GM21515 (cell line): ENCODE results near the gene RRM1.
"Not testable (repeated sequence)": the region's sequence is repeated elsewhere in the genome, so short reads cannot be mapped to it uniquely, and the experiment has no call there.

Experiments used
- ATAC-seq: cut with Tn5 transposase; IDR thresholded peaks from one replicate; pipeline ENCODE4 v1.9.1; 2021; ENCODE audit not compliant: unreplicated experiment

The RRM1 gene

GRCh38 chr11:4134806-4135205 lies 40.2 kb downstream of the RRM1 start:
- ATAC-seq, result no peak

- no peak for ATAC-seq
Observed at GRCh38 chr11:4138497-4138896, 43.9 kb downstream of the RRM1 start.

- ATAC-seq, result no peak
Observed at GRCh38 chr11:4140067-4140636, 45.6 kb downstream of the RRM1 start.

- ATAC-seq, result no peak
Observed at GRCh38 chr11:4146070-4146771, 51.6 kb downstream of the RRM1 start.

- no peak for ATAC-seq
Observed at GRCh38 chr11:4146772-4147098, 52.1 kb downstream of the RRM1 start.

- no peak for ATAC-seq
Observed at GRCh38 chr11:4154503-4154902, 59.9 kb downstream of the RRM1 start.

DNA sequence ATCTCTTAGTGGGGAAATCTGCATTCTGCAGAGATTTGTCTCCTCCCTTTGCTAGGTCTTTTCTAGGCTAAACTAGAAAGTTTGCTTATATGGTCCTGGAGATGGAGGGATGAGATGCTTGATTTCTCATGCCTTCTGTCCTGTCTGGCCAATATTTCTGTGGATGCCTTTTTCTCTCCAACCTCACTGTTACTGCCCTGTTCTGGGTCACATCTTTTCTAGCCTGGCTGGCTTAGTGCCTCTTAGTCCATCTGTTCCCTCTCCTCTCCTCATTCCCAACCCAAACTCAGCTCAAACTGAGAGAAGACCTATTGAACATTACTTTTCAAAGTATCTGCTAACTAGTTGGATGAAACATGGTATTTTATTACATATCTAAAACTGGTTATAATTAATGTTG lies 62.0 kb downstream of the RRM1 start:
- no peak for ATAC-seq

GRCh38 chr11:4158818-4159217 lies 64.2 kb downstream of the RRM1 start:
- ATAC-seq, result not testable (repeated sequence)

GRCh38 chr11:4161305-4161704 lies 66.7 kb downstream of the RRM1 start:
- ATAC-seq, result no peak

DNA sequence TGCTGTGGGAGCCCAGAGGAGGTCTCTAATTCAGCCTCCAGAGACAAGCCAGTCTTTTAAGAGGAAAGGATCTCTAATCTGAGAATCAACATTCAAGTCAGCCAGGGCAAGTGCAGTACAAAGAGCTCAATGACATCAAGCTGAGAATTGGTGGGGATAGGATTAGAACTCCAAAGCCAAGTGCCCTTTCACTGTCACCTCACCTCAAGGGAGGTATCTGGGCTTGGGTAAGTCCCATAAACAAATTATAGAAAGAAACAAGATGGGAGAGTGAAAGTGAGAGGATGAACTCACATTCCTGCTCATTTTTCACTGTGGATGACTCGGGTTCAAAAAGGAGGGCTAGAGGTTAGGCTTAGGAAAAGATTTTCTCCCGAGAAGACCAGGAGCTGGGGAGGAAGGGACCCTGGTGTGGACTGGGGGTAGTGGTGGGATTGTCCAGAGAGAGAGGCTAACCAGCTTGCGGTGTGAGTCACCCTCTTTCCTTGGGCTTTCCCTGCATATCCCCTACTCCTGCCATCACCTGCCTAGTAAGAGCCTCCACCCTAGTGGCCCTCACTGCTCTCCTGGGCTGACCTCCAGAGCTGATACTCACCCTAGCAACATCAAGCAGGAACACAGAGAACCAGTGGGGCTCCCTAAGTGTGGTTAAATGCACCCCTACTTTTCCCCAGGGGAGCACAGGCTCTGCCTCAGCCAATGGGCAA lies 70.4 kb downstream of the RRM1 start:
- no peak for ATAC-seq

DNA sequence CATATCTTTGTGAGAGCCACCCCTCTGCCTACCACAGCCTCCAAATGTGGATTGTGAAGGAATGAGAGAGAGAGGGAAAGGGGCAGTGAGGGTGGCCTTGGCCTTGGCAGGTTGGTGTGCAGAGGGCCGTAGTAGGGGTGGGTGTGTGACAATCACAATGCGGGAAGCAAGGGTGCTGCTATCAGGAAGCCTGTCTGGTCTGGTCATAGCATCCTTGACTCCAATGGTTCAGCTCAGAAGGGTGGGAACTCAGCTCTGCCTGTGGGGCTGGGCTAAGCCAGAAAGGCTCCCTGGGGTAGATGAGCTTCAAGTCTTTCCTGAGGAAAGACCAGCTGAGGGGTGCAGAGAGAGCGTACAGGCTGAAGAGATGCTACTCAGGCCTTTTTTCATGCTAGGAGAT lies 72.7 kb downstream of the RRM1 start:
- no peak for ATAC-seq

- ATAC-seq, result no peak
Observed at GRCh38 chr11:4167758-4168157, 73.2 kb downstream of the RRM1 start.

GRCh38 chr11:4175620-4176350 lies 81.2 kb downstream of the RRM1 start:
- not testable (repeated sequence) for ATAC-seq

DNA sequence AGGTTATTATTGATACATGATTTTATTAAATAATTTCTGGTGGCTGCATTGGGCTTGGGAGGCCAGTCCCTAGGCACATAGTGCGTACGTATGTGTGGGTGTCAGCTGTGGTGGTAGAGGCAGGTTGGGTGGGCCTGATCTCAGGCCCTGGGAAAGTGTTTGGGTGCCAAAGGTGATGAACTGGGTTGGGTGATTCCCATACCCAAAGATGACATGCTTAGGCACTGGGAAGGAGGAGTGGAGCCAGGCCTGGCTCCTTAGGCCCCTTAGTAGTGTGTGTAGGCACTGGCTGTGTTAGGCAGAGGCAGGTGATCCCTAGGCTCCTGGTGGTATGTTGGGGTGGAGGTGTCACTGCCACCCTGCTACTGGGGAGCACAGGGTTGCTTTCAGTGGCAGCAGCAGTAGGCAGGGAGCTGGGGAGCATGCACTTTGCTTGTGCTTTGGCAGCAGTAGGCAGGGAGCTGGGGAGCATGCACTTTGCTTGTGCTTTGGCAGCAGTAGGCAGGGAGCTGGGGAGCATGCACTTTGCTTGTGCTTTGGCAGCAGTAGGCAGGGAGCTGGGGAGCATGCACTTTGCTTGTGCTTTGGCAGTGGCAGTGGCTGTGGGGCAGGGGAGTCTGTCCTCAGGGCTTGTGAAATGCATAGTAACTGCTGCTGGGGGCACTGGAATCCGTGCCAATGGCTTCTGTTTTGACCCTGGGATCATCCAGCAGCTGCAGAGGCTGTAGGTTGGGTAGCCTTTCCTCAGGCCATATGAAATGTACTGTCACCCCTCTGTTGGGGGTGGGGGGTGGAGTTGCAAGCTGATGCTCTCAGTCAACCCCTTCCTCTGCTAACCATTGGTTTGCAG lies 84.4 kb downstream of the RRM1 start:
- ATAC-seq, result no peak

DNA sequence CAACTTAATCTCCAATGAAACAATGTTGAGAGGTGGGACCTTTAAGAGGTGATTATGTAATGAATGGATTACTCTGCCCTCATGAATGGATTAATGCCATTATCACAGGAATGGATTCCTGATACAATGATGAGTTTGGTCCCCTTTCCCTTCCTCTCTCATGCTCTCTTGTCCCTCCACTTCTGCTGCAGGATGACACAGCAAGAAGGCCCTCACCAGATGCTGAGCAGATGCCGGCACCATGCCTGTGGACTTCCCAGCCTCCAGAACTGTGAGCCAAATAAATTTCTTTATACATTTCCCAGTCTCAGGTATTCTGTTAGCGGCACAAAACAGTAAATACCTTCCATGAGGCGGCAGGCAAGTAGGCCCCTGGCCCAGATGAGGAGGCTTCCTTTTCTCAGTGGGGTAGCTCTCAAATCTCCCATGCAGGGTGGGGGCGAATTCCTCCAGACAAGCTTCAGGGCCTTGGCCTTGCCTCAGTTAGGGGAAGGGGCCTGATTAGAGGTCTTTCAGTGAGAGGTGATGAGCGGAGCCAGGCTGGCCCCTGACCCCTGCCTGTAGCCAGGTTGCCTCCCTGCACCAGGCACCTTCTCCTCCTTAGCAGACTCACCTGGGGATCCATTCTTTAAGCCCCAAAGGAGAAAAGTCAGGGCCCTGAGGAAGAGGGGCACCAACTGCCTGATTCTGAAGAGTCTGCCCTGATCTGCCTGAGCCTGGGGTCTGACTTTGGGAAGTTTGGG lies 86.0 kb downstream of the RRM1 start:
- ATAC-seq, result no peak

DNA sequence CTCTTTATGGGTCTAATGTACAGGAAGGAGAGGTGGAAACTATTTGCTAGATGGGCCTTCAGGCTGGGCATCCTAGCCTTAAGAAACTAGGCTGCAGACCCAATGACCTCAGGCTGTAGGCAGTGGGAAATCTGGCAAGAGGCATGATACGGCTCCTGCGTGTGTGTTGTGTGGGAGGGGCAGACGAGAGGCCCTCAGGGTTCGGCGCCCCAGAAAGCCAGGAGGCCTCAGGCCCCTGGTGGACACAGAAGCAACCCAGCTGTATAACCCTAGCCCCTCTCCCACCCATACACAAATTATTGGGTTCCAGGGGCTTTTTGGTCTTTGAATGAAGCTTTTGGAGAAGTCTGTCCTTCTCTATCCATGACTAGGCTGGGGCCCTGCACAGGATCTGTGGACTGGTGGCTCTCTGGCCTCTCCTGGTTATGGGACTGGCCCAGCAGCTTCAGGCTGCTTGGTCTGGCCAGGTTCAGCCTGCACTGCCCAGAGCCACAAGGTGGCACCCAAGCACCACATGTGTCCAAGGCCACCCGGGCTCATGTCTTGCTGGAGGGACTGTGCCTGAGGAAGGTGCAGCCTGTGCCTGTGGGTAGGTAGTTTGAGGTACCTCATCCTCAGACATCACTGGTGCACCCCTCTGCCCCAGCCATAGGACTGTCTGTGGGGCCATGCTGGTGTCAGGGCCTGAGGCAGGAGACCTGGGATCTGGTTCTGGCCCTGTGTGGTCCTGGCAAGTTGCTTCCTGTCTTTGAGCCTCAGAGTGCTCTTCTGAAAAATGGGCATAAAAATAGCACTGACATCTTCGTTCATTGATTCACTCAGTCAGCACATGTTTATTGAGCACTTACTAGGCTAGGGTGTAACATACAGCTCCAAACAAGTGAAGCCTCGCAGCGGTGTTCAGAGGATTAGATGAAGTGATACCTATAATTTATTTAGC lies 87.5 kb downstream of the RRM1 start:
- peak; percentile 74 for ATAC-seq

- ATAC-seq, result no peak
Observed at GRCh38 chr11:4183410-4184057, 88.9 kb downstream of the RRM1 start.

DNA sequence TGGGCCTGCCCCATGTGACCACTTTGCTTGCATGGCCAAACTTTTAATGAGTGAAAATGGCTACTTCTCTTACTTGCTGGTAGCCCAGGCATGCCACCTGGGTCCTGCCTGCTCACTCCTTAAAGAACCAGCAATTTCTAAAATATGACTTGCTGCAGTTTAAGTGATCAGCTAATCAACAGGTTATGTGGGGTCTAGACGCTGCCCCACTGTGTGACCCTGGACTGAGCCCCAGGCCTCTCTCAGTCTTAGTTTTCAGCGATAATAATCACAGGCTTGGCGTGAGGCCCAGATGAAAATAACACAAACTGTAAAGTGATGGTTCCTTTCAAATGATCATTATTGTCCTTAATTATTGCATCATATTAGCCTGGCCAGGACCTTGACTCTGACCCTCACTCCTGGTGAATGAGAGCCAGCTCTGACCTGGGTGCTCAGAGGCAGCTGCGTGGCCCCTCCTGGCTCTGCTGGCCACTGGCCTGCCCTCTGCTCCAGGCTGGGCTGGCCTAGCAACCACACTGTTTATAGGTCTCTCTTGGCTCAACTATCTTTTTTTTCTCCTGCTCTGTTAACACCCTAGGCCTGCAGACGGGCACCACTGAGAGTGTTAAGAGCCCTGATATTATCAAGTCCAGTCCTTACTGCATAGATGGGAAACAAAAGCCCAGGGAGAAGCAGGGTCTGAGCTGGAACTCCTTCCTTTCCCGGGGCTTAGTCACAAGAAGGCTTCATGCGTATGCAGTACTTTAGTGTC lies 89.7 kb downstream of the RRM1 start:
- ATAC-seq, result no peak
